SK-N-SH (cell line): Measurements from ENCODE around the gene METTL3.

ENCODE experiments used
- ELF1 ChIP-seq: IDR thresholded peaks from 2 replicates; pipeline ENCODE4 v1.4.0; 2012
- EP300 ChIP-seq, 2 experiments: IDR thresholded peaks; 2 replicates each; pipeline versions ENCODE4 v1.4.0 to v1.6.1; 2012; ENCODE audit warnings: borderline replicate concordance in 1 of 2, low read depth in 1 of 2, low read length in 1 of 2
- MXI1 ChIP-seq: IDR thresholded peaks from 2 replicates; pipeline ENCODE4 v1.6.1; 2012; ENCODE audit warnings: mild to moderate bottlenecking, low read depth, low read length, improper control_type of control experiment
- POLR2AphosphoS5 ChIP-seq: IDR thresholded peaks from 2 replicates; pipeline ENCODE4 v1.6.1; 2012; ENCODE audit warnings: low read depth, low read length
- TCF12 ChIP-seq: IDR thresholded peaks from 2 replicates; pipeline ENCODE4 v1.4.0; 2012
- TF ChIP-seq, protein P1 (sequence below): IDR thresholded peaks from 2 replicates; pipeline ENCODE4 v1.4.0; 2012; ENCODE audit warnings: low read depth
- TF ChIP-seq, protein P2 (sequence below): fragments of 200-600 bp; sonication (generic); IDR thresholded peaks from 2 replicates; pipeline ENCODE4 v1.6.1; 2017; ENCODE audit warnings: antibody characterized with exemption, mild to moderate bottlenecking, moderate library complexity

DNA sequence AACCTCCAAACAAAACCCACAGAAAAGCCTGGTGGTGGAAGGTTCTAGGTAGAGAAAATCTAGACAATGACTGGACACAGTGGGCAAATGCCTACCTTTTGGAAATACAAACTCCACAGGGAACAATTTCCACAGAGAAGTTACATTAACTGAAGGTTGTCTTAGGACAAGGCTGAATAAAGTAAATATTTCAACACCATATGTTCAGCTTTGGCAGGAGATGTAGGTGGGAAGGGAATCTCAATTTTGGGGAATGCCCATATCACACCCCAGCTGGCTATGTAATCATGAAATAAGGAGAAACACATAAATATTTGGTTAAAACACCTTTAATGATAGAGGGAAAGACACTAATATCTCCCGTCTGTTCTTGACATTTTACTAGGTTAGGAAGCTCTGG lies 9.6 kb upstream of the METTL3 start:
- TF ChIP-seq, protein P1, sequence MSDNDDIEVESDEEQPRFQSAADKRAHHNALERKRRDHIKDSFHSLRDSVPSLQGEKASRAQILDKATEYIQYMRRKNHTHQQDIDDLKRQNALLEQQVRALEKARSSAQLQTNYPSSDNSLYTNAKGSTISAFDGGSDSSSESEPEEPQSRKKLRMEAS = no peak
- TF ChIP-seq ELF1 (no peak), EP300 (IDR thresholded peaks at IDR 0.05; ENCODE audit: borderline replicate concordance in 1 of 2, low read depth in 1 of 2, low read length in 1 of 2) (no peak), MXI1 (no peak), POLR2AphosphoS5 (no peak), TCF12 (no peak)
- TF ChIP-seq, protein P2, sequence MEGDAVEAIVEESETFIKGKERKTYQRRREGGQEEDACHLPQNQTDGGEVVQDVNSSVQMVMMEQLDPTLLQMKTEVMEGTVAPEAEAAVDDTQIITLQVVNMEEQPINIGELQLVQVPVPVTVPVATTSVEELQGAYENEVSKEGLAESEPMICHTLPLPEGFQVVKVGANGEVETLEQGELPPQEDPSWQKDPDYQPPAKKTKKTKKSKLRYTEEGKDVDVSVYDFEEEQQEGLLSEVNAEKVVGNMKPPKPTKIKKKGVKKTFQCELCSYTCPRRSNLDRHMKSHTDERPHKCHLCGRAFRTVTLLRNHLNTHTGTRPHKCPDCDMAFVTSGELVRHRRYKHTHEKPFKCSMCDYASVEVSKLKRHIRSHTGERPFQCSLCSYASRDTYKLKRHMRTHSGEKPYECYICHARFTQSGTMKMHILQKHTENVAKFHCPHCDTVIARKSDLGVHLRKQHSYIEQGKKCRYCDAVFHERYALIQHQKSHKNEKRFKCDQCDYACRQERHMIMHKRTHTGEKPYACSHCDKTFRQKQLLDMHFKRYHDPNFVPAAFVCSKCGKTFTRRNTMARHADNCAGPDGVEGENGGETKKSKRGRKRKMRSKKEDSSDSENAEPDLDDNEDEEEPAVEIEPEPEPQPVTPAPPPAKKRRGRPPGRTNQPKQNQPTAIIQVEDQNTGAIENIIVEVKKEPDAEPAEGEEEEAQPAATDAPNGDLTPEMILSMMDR = no peak
